Neural progenitor cell (in vitro differentiated cells): ENCODE data around the gene BPIFA2. TPM values are rescaled to one million over a fixed set of nuclear protein-coding genes. Genes with fewer than 3 reads are reported as not detected.

Source experiments
- DNase-seq: peaks from one replicate; pipeline ENCODE4 v3.0.0-alpha.2; 2016; ENCODE audit warnings: low spot score
- H2AFZ ChIP-seq: fragments of 200-600 bp; sonication (generic); replicated peaks from 2 replicates; pipeline ENCODE4 v1.6.1; 2016; ENCODE audit warnings: antibody characterized with exemption
- H3F3A ChIP-seq: fragments of 200-600 bp; sonication (generic); 2 replicates; pipeline ENCODE4 v1.6.1; 2016; ENCODE audit warnings: antibody characterized with exemption, low read depth
- H3K27ac ChIP-seq: fragments of 200-600 bp; sonication (generic); 2 replicates; pipeline ENCODE4 v1.5.1; 2016; ENCODE audit warnings: mild to moderate bottlenecking
- H3K27me3 ChIP-seq: fragments of 200-600 bp; sonication (generic); 2 replicates; pipeline ENCODE4 v1.6.1; 2016; ENCODE audit warnings: mild to moderate bottlenecking, moderate library complexity
- H3K36me3 ChIP-seq: fragments of 200-600 bp; sonication (generic); 2 replicates; pipeline ENCODE4 v1.5.1; 2016
- H3K4me1 ChIP-seq: fragments of 200-600 bp; sonication (generic); 2 replicates; pipeline ENCODE4 v1.6.1; 2016; ENCODE audit warnings: mixed run types
- H3K4me2 ChIP-seq: fragments of 200-600 bp; sonication (generic); 2 replicates; pipeline ENCODE4 v1.6.1; 2016
- H3K4me3 ChIP-seq: fragments of 200-600 bp; sonication (generic); 2 replicates; pipeline ENCODE4 v1.5.1; 2016
- H3K79me2 ChIP-seq: fragments of 200-600 bp; sonication (generic); 2 replicates; pipeline ENCODE4 v1.6.1; 2016; ENCODE audit warnings: low read depth
- H3K9ac ChIP-seq: fragments of 200-600 bp; sonication (generic); 2 replicates; pipeline ENCODE4 v1.6.1; 2016
- H3K9me3 ChIP-seq: fragments of 200-600 bp; sonication (generic); 2 replicates; pipeline ENCODE4 v1.5.1; 2016; ENCODE audit warnings: low read depth
- H4K20me1 ChIP-seq: fragments of 200-600 bp; sonication (generic); 2 replicates; pipeline ENCODE4 v1.6.1; 2016; ENCODE audit warnings: low read depth
- H3K27ac Mint-ChIP-seq: 3 replicates; pipeline ENCODE4 v1.8.0; 2021; ENCODE audit warnings: mixed read lengths
- H3K27me3 Mint-ChIP-seq: 2 replicates; pipeline ENCODE4 v1.8.0; 2022; ENCODE audit warnings: low read depth, mild to moderate bottlenecking, inconsistent platforms, moderate library complexity, mixed read lengths; ENCODE audit not compliant: insufficient read depth
- H3K36me3 Mint-ChIP-seq: 3 replicates; pipeline ENCODE4 v1.8.0; 2021; ENCODE audit warnings: mixed read lengths
- H3K4me1 Mint-ChIP-seq: 3 replicates; pipeline ENCODE4 v1.8.0; 2021; ENCODE audit warnings: mixed read lengths
- H3K4me3 Mint-ChIP-seq: 3 replicates; pipeline ENCODE4 v1.8.0; 2021; ENCODE audit warnings: mild to moderate bottlenecking, moderate library complexity, mixed read lengths
- H3K9me3 Mint-ChIP-seq: 3 replicates; pipeline ENCODE4 v1.8.0; 2020; ENCODE audit warnings: mixed read lengths
- CTCF ChIP-seq: fragments of 200-600 bp; sonication (generic); IDR thresholded peaks from 2 replicates; pipeline ENCODE4 v1.5.1; 2017; ENCODE audit warnings: antibody characterized with exemption, mild to moderate bottlenecking
- EZH2 ChIP-seq: fragments of 200-600 bp; sonication (generic); IDR thresholded peaks from 2 replicates; pipeline ENCODE4 v1.6.1; 2017; ENCODE audit warnings: antibody characterized with exemption, mild to moderate bottlenecking, moderate library complexity
- EZH2phosphoT487 ChIP-seq: fragments of 200-600 bp; sonication (generic); IDR thresholded peaks from 2 replicates; pipeline ENCODE4 v1.6.1; 2017; ENCODE audit warnings: antibody characterized with exemption
- total RNA-seq: library from RNA; depleted of rRNA; stranded (reverse); fragments of >200 nt; gene quantifications from 2 replicates; pipeline ENCODE4 v1.2.3, GENCODE V29; 2015; ENCODE audit warnings: low replicate concordance

The BPIFA2 gene
- total RNA-seq, 1 donor from 2014 or later: not detected

- no peak overlapping the region for H3K4me3 ChIP-seq
- Mint-ChIP-seq H3K9me3 (no peaks in the 10 kb centered on the region), H3K27me3 (peaks cover 12% of the 10 kb centered on the region), H3K4me1 (peaks cover 6% of the 10 kb centered on the region), H3K36me3 (no peaks in the 10 kb centered on the region), H3K4me3 (no peak overlapping the region), H3K27ac (no peak overlapping the region)
- no peaks in the 10 kb centered on the region for H3K4me1 ChIP-seq
- no peaks in the 10 kb centered on the region for H4K20me1 ChIP-seq
- no peaks in the 10 kb centered on the region for H3K9me3 ChIP-seq
- no peak overlapping the region for H3K27ac ChIP-seq
- no peak overlapping the region for H2AFZ ChIP-seq
- H3K36me3 ChIP-seq: no peaks in the 10 kb centered on the region
- H3K27me3 ChIP-seq: no peaks in the 10 kb centered on the region
- H3F3A ChIP-seq: no peaks in the 10 kb centered on the region
- H3K79me2 ChIP-seq: no peaks in the 10 kb centered on the region
- H3K4me2 ChIP-seq: no peak overlapping the region
- H3K9ac ChIP-seq: no peak overlapping the region
- DNase-seq: no peak
- TF ChIP-seq EZH2phosphoT487: no peak
- TF ChIP-seq EZH2: no peak
- no peak for TF ChIP-seq CTCF
Observed at GRCh38 chr20:33162313-33162712, 5.6 kb upstream of the BPIFA2 start.

GRCh38 chr20:33162753-33163152 lies 5.2 kb upstream of the BPIFA2 start:
- Histone ChIP-seq H3K79me2 (no peaks in the 10 kb centered on the region), H3K4me2 (no peak overlapping the region), H3K9me3 (no peaks in the 10 kb centered on the region), H3K27ac (no peak overlapping the region), H3K27me3 (no peaks in the 10 kb centered on the region), H3K36me3 (no peaks in the 10 kb centered on the region), H4K20me1 (no peaks in the 10 kb centered on the region), H3K4me3 (no peak overlapping the region), H3K4me1 (no peaks in the 10 kb centered on the region), H2AFZ (no peak overlapping the region), H3K9ac (no peak overlapping the region), H3F3A (no peaks in the 10 kb centered on the region)
- no peak overlapping the region for H3K27ac Mint-ChIP-seq
- no peak for DNase-seq
- H3K4me1 Mint-ChIP-seq: peaks cover 6% of the 10 kb centered on the region
- H3K4me3 Mint-ChIP-seq: no peak overlapping the region
- H3K36me3 Mint-ChIP-seq: no peaks in the 10 kb centered on the region
- no peaks in the 10 kb centered on the region for H3K9me3 Mint-ChIP-seq
- peaks cover 12% of the 10 kb centered on the region for H3K27me3 Mint-ChIP-seq
- TF ChIP-seq CTCF: no peak
- no peak for TF ChIP-seq EZH2
- TF ChIP-seq EZH2phosphoT487: no peak

GRCh38 chr20:33163856-33164762 lies 3.9 kb upstream of the BPIFA2 start:
- peaks cover 6% of the 10 kb centered on the region for H3K9me3 Mint-ChIP-seq
- no peak for TF ChIP-seq CTCF
- TF ChIP-seq EZH2phosphoT487: no peak
- no peak for TF ChIP-seq EZH2
- Histone ChIP-seq H3K79me2 (no peaks in the 10 kb centered on the region), H3K4me1 (no peaks in the 10 kb centered on the region), H4K20me1 (no peaks in the 10 kb centered on the region), H3K4me2 (no peak overlapping the region), H3K9me3 (peaks cover 2% of the 10 kb centered on the region), H3K27me3 (no peaks in the 10 kb centered on the region), H3F3A (no peaks in the 10 kb centered on the region), H2AFZ (no peak overlapping the region), H3K27ac (no peak overlapping the region), H3K36me3 (no peaks in the 10 kb centered on the region), H3K9ac (no peak overlapping the region), H3K4me3 (no peak overlapping the region)
- H3K27ac Mint-ChIP-seq: no peak overlapping the region
- no peaks in the 10 kb centered on the region for H3K36me3 Mint-ChIP-seq
- no peak overlapping the region for H3K4me3 Mint-ChIP-seq
- peaks cover 13% of the 10 kb centered on the region for H3K27me3 Mint-ChIP-seq
- DNase-seq: no peak
- H3K4me1 Mint-ChIP-seq: peaks cover 6% of the 10 kb centered on the region
